Stomach (tissue), 4 donors: ENCODE results near the gene SLC27A6.

Source experiments
- EP300 ChIP-seq: sonication (generic); formaldehyde crosslinking; IDR thresholded peaks from one replicate; pipeline ENCODE4 v1.6.1; 2017; ENCODE audit warnings: antibody characterized with exemption
- POLR2A ChIP-seq, 4 donors: fragments of 450-650 bp; IDR thresholded peaks; one replicate each; pipeline ENCODE4 v1.6.1; 2016; ENCODE audit warnings: antibody characterized with exemption in 4 of 4, control low read depth in 2 of 4, mild to moderate bottlenecking in 1 of 4, moderate library complexity in 1 of 4
- POLR2AphosphoS5 ChIP-seq, 3 donors: sonication (generic); formaldehyde crosslinking; IDR thresholded peaks; one replicate each; pipeline ENCODE4 v1.6.1; 2016; ENCODE audit warnings: antibody characterized with exemption in 3 of 3
- TF ChIP-seq, protein P1 (sequence below), 7 experiments: fragments of 450-650 bp in 4 of 7; fragments of 200-600 bp in 3 of 7; sonication (generic) in 3 of 7; IDR thresholded peaks; one replicate each; pipeline ENCODE4 v1.5.1; 2016 to 2019; ENCODE audit warnings: antibody characterized with exemption in 7 of 7, control low read depth in 2 of 7, mild to moderate bottlenecking in 1 of 7

GRCh38 chr5:129074903-129075302 is 109.6 kb downstream of the SLC27A6 start:
- TF ChIP-seq POLR2A (IDR thresholded peaks at IDR 0.05) (no peak), EP300 (no peak), POLR2AphosphoS5 (IDR thresholded peaks at IDR 0.05) (no peak)
- TF ChIP-seq, protein P1, sequence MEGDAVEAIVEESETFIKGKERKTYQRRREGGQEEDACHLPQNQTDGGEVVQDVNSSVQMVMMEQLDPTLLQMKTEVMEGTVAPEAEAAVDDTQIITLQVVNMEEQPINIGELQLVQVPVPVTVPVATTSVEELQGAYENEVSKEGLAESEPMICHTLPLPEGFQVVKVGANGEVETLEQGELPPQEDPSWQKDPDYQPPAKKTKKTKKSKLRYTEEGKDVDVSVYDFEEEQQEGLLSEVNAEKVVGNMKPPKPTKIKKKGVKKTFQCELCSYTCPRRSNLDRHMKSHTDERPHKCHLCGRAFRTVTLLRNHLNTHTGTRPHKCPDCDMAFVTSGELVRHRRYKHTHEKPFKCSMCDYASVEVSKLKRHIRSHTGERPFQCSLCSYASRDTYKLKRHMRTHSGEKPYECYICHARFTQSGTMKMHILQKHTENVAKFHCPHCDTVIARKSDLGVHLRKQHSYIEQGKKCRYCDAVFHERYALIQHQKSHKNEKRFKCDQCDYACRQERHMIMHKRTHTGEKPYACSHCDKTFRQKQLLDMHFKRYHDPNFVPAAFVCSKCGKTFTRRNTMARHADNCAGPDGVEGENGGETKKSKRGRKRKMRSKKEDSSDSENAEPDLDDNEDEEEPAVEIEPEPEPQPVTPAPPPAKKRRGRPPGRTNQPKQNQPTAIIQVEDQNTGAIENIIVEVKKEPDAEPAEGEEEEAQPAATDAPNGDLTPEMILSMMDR (IDR thresholded peaks at IDR 0.05), result no peak
